Measurements from ENCODE around the gene OSCP1.
A peak's percentile ranks its signal among the peaks of the same experiment; 100 is the strongest.

The OSCP1 gene

GRCh38 chr1:36467027-36467410 is 16.8 kb upstream of the OSCP1 start:
- H3K9me2 ChIP-seq (replicated peaks; ENCODE audit: low read depth, low read length), result no peaks in the 10 kb centered on the region
- no peaks in the 10 kb centered on the region for H3K27me3 ChIP-seq (ENCODE audit: insufficient read depth, low read length, poor library complexity, severe bottlenecking)
- no peak overlapping the region for H2AFZ ChIP-seq (ENCODE audit: low read length)
- TF ChIP-seq, protein P1, sequence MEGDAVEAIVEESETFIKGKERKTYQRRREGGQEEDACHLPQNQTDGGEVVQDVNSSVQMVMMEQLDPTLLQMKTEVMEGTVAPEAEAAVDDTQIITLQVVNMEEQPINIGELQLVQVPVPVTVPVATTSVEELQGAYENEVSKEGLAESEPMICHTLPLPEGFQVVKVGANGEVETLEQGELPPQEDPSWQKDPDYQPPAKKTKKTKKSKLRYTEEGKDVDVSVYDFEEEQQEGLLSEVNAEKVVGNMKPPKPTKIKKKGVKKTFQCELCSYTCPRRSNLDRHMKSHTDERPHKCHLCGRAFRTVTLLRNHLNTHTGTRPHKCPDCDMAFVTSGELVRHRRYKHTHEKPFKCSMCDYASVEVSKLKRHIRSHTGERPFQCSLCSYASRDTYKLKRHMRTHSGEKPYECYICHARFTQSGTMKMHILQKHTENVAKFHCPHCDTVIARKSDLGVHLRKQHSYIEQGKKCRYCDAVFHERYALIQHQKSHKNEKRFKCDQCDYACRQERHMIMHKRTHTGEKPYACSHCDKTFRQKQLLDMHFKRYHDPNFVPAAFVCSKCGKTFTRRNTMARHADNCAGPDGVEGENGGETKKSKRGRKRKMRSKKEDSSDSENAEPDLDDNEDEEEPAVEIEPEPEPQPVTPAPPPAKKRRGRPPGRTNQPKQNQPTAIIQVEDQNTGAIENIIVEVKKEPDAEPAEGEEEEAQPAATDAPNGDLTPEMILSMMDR (conservative IDR thresholded peaks at IDR 0.05; ENCODE audit: low read length), result no peak
- no peak for TF ChIP-seq EZH2phosphoT487 (IDR thresholded peaks at IDR 0.05; ENCODE audit: borderline replicate concordance)
- H3K4me1 ChIP-seq (ENCODE audit: insufficient read depth, low read length, poor library complexity, severe bottlenecking), result peaks cover 17% of the 10 kb centered on the region
- no peaks in the 10 kb centered on the region for H3K9me3 ChIP-seq (ENCODE audit: insufficient read depth, low read depth, low read length)
- H4K20me1 ChIP-seq (ENCODE audit: insufficient read depth, low read length, poor library complexity, severe bottlenecking), result no peaks in the 10 kb centered on the region
- H3F3A ChIP-seq (ENCODE audit: low read depth), result no peaks in the 10 kb centered on the region
- peaks cover 10% of the 10 kb centered on the region for H3K79me2 ChIP-seq (ENCODE audit: insufficient read depth, low read length)
- H3K36me3 ChIP-seq (ENCODE audit: insufficient read depth, low read length), result no peaks in the 10 kb centered on the region
- H3K9ac ChIP-seq (ENCODE audit: low read depth, low read length, poor library complexity, severe bottlenecking), result no peak overlapping the region
- H3K4me2 ChIP-seq (ENCODE audit: low read depth, low read length, poor library complexity, severe bottlenecking), result no peak overlapping the region
- H3K4me3 ChIP-seq (ENCODE audit: low read length, poor library complexity, severe bottlenecking), result no peak overlapping the region

DNA sequence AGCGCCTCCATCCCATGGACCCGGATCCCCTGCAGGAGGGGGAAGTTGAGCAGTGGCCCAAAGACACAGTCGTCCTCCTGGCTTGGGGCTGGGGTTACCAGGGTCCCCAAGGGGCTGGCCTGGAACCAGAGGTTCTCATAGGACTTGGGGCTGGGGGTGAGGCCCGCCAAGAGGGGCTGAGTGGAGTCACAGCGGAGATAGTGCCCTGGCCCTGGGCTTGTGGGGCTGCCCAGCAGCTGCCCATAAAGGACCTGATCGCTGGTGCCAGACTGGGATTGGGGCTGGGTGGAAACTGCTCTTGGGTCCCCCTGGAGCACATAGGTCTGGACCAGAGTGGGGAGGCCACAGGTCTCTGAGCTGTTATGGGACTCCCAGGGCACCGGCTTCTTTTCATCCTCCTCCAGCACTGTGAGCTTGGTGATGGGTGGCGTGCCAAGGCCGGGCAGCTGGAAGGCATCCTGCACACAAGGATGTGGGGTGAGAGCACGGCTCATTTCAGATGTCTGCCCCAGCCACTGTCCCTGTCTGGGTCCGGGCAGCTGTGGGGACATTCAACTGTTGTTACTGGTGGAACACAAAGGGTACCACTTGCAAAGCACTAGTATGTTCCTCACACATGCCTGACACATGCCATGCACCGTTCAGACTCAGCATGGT is 16.2 kb upstream of the OSCP1 start:
- no peak overlapping the region for H3K4me2 ChIP-seq (ENCODE audit: low read depth, low read length, poor library complexity, severe bottlenecking)
- no peak overlapping the region for H3K9ac ChIP-seq (ENCODE audit: low read depth, low read length, poor library complexity, severe bottlenecking)
- H3K4me3 ChIP-seq (ENCODE audit: low read length, poor library complexity, severe bottlenecking), result no peak overlapping the region
- no peaks in the 10 kb centered on the region for H3F3A ChIP-seq (ENCODE audit: low read depth)
- peaks cover 17% of the 10 kb centered on the region for H3K4me1 ChIP-seq (ENCODE audit: insufficient read depth, low read length, poor library complexity, severe bottlenecking)
- H2AFZ ChIP-seq (ENCODE audit: low read length), result no peak overlapping the region
- no peaks in the 10 kb centered on the region for H3K27me3 ChIP-seq (ENCODE audit: insufficient read depth, low read length, poor library complexity, severe bottlenecking)
- no peaks in the 10 kb centered on the region for H3K9me3 ChIP-seq (ENCODE audit: insufficient read depth, low read depth, low read length)
- H3K79me2 ChIP-seq (ENCODE audit: insufficient read depth, low read length), result peaks cover 10% of the 10 kb centered on the region
- H3K9me2 ChIP-seq (replicated peaks; ENCODE audit: low read depth, low read length), result no peaks in the 10 kb centered on the region
- H4K20me1 ChIP-seq (ENCODE audit: insufficient read depth, low read length, poor library complexity, severe bottlenecking), result no peaks in the 10 kb centered on the region
- no peaks in the 10 kb centered on the region for H3K36me3 ChIP-seq (ENCODE audit: insufficient read depth, low read length)
- no peak for TF ChIP-seq EZH2phosphoT487 (IDR thresholded peaks at IDR 0.05; ENCODE audit: borderline replicate concordance)
- TF ChIP-seq, protein P1 (conservative IDR thresholded peaks at IDR 0.05; ENCODE audit: low read length), result no peak

DNA sequence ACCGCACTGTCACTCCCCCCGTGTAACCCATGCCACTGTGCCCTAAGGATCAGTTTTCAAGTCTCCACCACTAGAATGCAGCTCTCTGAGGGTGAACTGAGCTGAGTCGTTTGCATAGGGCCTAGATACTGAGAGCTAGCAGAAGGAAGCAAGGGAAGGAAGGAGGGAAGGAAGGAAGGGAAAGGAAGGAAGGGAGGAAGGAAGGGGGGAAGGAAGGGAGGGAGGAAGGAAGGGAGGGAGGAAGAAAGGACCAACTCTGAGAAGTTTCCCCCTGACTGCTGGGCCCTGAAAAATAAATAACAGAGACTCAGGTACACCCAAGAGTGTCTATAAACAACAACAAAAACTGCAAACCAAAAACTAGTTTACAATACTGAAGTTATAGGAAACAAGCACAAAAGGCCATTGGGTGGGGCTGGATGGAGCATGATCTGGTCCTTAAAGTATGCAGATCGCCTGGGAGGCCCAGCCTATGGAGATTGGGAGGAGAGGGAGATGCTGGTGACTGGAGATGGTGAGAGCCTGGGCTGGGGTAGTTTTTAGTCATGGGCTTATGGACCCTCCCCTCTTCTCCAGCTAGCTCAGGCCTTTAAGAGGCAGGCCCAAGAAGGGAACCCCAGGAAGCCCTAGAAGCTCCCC is 15.6 kb upstream of the OSCP1 start:
- peak overlapping the region; percentile 81 for H3K9ac ChIP-seq (ENCODE audit: low read depth, low read length, poor library complexity, severe bottlenecking)
- H3K4me2 ChIP-seq (ENCODE audit: low read depth, low read length, poor library complexity, severe bottlenecking), result no peak overlapping the region
- no peak overlapping the region for H3K4me3 ChIP-seq (ENCODE audit: low read length, poor library complexity, severe bottlenecking)
- H3K27me3 ChIP-seq (ENCODE audit: insufficient read depth, low read length, poor library complexity, severe bottlenecking), result no peaks in the 10 kb centered on the region
- no peak for TF ChIP-seq EZH2phosphoT487 (IDR thresholded peaks at IDR 0.05; ENCODE audit: borderline replicate concordance)
- TF ChIP-seq, protein P1 (conservative IDR thresholded peaks at IDR 0.05; ENCODE audit: low read length), result no peak
- H3F3A ChIP-seq (ENCODE audit: low read depth), result no peaks in the 10 kb centered on the region
- no peaks in the 10 kb centered on the region for H3K9me3 ChIP-seq (ENCODE audit: insufficient read depth, low read depth, low read length)
- no peak overlapping the region for H2AFZ ChIP-seq (ENCODE audit: low read length)
- H3K79me2 ChIP-seq (ENCODE audit: insufficient read depth, low read length), result peaks cover 10% of the 10 kb centered on the region
- peaks cover 17% of the 10 kb centered on the region for H3K4me1 ChIP-seq (ENCODE audit: insufficient read depth, low read length, poor library complexity, severe bottlenecking)
- H4K20me1 ChIP-seq (ENCODE audit: insufficient read depth, low read length, poor library complexity, severe bottlenecking), result no peaks in the 10 kb centered on the region
- no peaks in the 10 kb centered on the region for H3K9me2 ChIP-seq (replicated peaks; ENCODE audit: low read depth, low read length)
- no peaks in the 10 kb centered on the region for H3K36me3 ChIP-seq (ENCODE audit: insufficient read depth, low read length)
